Stimulated activated CD4-positive, alpha-beta T cell treated with anti-CD3 and anti-CD28 coated beads, TNF-alpha, amount 100 ng/mL, for 48 hours (primary cell): Measurements from ENCODE around the gene CD164.
"Not testable (repeated sequence)": the region's sequence is repeated elsewhere in the genome, so short reads cannot be mapped to it uniquely, and the experiment has no call there.

ENCODE experiments used
- DNase-seq, 3 donors: peaks; one replicate each; pipeline ENCODE4 v3.0.0-alpha.2; 2020; ENCODE audit warnings: low read depth in 3 of 3

CD164 gene

DNA sequence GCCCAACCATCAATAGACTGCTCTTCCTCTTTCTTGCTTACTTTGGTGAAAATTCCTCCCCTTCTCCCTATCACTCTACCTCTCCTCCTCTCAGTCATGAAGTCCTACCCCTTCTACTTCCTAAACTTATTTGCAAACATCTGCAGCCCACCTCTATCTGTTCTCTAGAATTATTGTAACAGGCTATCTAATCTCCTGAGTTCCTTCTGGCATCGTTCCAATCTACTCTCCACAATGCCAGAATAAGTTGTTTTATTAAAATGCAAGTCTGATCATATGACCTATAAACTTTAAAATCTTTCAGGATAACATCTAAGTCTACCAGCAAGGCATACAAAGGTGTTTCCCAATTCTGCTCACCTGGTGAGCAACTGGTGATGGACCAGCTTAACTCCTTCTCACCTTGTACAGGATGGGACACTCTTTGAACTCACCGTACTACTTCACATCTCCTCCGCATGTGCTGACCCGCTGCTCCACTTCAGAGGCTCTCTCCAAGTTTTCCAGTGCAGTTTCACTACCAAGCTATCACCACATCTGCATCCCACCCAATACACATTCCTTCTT, 7.9 kb downstream of the CD164 start:
- DNase-seq: no peak

- peak; percentile 9 to 62 (median 36) for DNase-seq
These were observed 8.5 kb downstream of the CD164 start for GRCh38 chr6:109373762-109374161.

- peak in 1 of 3 donors; percentile 6 for DNase-seq
These were observed 8.9 kb downstream of the CD164 start for GRCh38 chr6:109373331-109373730.

GRCh38 chr6:109372130-109372529, 10.1 kb downstream of the CD164 start:
- DNase-seq: no peak

DNA sequence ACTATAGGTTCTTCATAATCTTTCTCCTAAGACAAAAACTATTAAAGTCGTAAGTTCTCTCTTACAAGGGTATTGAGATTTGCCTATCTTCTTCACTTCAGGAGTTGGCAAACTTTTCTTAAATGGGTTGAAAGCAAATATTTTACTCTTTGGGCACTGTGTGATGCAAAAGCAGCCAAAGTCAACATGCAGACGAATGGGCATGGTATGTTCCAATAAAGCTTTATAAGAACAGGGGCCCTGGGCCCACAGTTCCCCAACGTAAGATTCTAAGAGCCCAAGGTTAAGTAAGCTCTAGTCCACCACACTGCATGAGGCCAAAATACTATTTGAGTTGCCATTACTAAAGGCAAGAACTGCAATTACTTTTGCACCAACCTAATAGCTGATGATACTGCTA, 11.5 kb downstream of the CD164 start:
- no peak for DNase-seq

DNA sequence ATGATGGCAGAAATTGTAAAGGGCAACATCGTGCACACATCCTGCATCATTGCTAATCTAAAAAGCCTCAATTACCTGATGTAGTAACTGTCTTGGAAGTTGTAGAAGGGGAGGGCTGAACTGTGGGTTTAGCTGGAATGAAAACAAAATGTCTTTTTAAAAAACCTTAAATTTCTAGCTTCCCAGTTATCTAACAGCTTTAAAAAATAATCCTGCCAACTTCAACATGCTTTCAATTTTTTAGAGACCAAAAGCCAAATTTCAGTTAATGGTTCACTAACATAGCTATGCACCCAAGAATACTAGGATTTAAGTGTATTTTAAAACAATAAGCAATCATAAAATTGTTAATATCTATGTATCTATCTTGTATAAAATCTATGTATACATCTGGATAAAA, 11.9 kb downstream of the CD164 start:
- no peak for DNase-seq

GRCh38 chr6:109369728-109370127, 12.5 kb downstream of the CD164 start:
- no peak for DNase-seq

- DNase-seq: not testable (repeated sequence)
These were observed 17.7 kb downstream of the CD164 start for GRCh38 chr6:109364382-109365078.

DNA sequence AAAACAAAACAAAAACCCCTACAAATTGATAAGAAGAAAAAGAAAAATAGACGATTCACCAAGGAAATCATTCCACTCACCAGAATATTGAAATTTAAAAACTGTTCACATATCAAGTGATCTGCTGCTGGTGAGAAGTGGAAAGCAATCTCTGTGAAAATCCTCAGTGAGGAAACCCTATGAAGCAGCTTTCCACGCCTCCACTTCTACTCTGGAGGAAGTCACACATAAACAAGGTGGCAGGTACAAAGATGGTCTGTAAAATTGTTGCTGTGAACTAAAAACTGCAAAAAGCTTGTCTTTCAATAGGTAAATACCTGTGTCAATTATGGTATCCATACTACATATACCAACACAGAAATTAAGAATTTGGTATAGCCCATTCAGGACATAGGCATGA, 18.5 kb downstream of the CD164 start:
- no peak for DNase-seq

DNA sequence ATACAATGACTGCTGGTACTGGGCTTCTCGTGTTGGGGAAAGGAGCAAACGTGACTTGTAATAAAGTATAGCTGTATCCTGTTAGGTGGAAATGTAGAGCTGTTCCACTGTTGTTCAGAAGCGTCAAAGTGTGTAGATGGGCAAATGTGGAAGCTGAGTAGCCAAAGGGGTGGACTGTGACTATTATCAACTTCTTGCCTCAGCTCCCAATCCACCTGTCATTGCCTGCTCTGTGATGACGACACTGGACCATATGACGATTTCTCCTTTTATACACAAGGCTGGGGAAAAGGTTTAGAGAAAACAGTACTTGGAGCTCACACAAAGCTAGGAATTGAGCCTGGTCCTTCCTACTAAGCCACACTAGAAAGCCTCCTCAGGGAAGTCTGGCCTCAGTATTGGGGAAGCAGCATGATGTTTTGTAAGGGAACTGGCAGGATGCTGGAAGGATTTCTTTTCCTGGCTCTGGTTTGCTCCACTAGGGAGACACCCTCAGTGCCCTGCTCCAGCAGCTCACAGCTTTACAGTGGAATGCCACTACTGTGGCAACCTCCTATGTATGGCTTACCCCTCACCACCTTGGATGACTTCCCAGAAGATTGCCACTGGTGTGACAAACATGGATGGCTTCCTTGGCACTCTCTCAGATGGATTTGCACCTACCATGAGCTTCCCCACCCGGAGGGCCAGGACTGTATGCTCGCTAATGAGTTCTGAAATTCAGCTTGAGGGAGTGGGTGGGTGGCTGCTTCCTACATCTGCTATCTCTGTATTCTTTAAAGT, 20.0 kb downstream of the CD164 start:
- DNase-seq: no peak

GRCh38 chr6:109360791-109361190, 21.5 kb downstream of the CD164 start:
- no peak for DNase-seq

- DNase-seq: no peak
These were observed 22.0 kb downstream of the CD164 start for GRCh38 chr6:109360281-109360680.

DNA sequence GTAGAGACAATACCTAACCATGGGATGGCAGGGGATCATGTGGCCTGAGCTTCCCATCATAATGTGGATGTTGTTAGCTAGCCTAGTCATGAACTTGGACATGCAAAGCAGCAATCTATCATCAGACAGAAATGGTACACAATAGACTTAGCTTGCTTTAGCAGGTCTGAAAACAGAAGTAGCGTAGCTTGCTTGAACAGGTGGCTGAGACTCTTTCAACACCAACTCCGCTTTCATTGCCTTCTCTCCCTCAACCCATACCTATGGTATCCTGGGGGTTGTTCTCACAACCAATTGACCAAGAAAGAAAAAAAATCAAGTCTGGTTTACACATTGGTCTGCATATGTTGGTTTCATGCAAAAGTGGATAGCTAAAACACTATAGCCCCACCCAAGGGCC, 23.0 kb downstream of the CD164 start:
- DNase-seq: no peak

DNA sequence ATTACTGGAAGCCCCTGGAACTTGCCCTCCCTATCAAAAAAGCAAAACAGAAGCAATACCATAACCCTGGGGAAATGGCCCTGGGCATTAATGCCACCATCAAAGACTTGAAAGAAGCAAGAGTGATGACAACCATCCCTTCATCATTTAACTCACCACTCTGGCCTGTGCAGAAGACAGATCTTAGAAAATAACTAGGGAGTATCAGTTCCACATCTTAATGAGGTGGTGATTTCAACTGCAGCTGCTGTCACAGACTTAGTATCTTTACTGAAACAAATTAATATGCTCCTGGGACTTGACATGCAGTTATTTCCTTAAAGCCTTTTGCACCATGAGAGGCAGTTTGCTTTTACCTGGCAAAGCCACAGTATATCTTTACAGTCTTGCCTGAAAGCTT, 24.1 kb downstream of the CD164 start:
- no peak for DNase-seq

GRCh38 chr6:109356237-109356636, 26.0 kb downstream of the CD164 start:
- DNase-seq: no peak

DNA sequence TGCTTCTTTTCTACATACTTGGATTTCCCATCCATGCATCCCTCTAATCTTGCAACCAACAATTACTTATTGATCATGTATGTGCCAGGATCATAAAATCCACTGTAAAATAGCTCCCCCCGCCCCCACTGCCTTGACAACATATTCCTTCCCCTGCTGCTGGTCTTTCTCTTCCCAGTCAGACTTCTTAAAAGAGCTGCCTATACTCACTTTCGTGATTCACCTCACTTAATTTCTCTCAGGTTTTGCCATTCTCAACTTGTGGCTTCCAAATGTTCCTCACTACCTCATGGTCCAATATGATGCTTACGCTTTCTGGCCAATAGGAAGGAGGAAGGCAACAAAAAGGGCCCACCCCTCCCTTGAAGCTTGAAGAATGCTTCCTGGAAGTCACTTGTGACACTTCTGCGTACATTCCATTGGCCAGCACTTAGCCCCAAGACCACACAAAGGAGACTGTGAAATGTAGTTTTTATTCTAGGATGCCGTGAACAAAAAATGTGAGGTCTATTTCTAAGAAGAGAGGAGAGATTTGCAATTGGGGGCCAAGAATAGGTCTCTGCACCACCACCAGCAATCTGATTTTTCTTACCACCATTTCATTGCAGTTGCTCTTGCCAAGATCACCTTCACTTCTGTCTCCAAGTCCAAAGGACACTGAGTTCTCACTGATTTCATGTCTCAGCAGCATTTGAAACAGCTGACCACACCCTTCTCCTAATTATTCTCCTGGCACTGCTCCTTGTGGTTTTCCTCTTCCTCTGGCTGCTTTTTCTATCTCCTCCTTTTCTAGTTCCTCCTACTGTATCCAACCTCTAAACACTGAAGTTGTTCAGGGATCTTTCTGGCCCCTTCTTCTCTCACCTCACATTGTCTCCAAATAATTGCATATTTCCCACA, 30.8 kb downstream of the CD164 start:
- no peak for DNase-seq

- no peak for DNase-seq
These were observed 32.8 kb downstream of the CD164 start for GRCh38 chr6:109349419-109349987.

GRCh38 chr6:109348226-109348625, 34.0 kb downstream of the CD164 start:
- DNase-seq: no peak

GRCh38 chr6:109347779-109348178, 34.5 kb downstream of the CD164 start:
- DNase-seq: no peak

DNA sequence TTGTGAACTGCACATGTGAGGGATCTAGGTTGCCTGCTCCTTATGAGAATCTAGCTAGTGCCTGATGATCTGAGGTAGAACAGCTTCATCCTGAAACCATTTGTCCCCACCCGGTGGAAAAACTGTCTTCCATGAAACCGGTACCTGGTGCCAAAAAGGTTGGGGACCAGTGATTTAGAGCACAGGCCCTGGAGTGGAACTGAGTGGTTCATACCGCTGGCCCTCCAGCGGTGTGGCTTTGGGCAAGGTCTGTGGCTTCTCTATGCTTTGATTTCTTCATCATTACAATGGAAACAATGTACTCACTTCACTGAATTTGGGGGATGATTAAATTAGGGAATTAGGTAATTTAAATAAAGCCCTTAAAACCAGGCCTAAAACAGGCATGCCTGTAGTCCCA, 36.3 kb downstream of the CD164 start:
- no peak for DNase-seq

DNA sequence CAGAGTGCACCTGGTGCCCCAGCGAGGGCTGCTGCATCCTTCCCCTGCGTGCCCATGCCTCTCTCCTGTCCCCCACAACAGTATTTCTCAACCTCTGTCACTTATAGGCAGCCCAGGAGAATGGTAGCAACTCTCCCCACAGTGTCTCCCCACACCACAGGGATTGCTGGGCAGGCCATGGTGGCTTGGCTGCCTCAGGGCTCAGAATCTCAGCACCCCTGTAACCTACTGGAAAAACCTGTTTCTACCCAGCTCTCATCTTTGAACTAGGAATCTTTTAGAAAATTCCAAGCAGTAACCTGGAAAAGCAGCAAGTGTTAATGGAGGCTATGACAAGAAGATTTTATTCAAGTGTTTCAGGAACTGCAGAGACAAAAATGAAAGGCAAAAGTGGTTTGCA, 38.0 kb downstream of the CD164 start:
- DNase-seq: no peak

DNA sequence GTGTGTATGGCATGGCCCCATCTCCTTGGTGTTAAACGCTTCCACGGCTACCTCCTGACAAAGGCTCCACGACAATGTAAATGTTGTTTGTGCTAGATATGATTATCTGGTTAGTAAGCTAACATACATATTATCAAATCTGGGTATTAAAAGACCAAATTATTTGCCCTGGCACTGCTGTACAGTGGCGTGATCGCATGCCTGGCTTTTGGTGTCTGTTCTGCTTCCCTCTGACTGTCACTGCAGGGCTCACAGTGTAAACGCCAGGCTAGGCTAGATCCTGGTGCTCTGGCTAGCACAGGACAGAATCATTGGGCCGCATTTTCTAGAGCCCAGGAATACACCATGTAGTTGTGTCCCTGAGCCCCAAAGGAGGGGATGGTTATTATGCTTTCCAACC, 38.7 kb downstream of the CD164 start:
- no peak for DNase-seq
